ENCODE data around the gene HAPLN3. TPM values are rescaled to one million over a fixed set of nuclear protein-coding genes. Genes with fewer than 3 reads are reported as not detected.

The HAPLN3 gene
- total RNA-seq, 1 experiment from 2014 or later = 8.8 TPM

- Mint-ChIP-seq H3K27me3 (ENCODE audit: unreplicated experiment) (peaks cover 73% of the 10 kb centered on the region), H3K9me3 (ENCODE audit: low read depth, unreplicated experiment) (no peaks in the 10 kb centered on the region), H3K4me3 (ENCODE audit: low read depth, unreplicated experiment) (no peak overlapping the region), H3K4me1 (ENCODE audit: low read depth, unreplicated experiment) (no peaks in the 10 kb centered on the region), H3K27ac (ENCODE audit: unreplicated experiment) (no peak overlapping the region), H3K36me3 (ENCODE audit: insufficient read depth, unreplicated experiment) (no peaks in the 10 kb centered on the region)
- intact Hi-C loops (cut with micrococcal nuclease; ENCODE audit: unreplicated experiment) = no loop called here
- CTCF ChIA-PET = no interaction called here
- BruUV-seq (replicated peaks) = no TSS peak
- no peak for TF ChIP-seq CTCF (IDR thresholded peaks at IDR 0.05; ENCODE audit: unreplicated experiment)
- DNase-seq = no peak
Observed at GRCh38 chr15:88828791-88829190, 66.6 kb downstream of the HAPLN3 start.

Other genes with a start within 250 kb of the HAPLN3 start
- gene ACAN, start 92.1 kb downstream of the HAPLN3 start, total RNA-seq (2022) = not detected in 2 replicates
- gene MFGE8, start 17.8 kb upstream of the HAPLN3 start, total RNA-seq (2022) = 35.5 and 36.2 TPM in 2 replicates
- 300 and 353 TPM in 2 replicates for gene ABHD2, start 192.9 kb upstream of the HAPLN3 start, total RNA-seq (2022)